GM10266 (cell line): ENCODE data around the gene IL1RAPL2.
"Not testable (repeated sequence)": the region's sequence is repeated elsewhere in the genome, so short reads cannot be mapped to it uniquely, and the experiment has no call there.

Experiments used
- DNase-seq: peaks from one replicate; pipeline ENCODE4 v3.0.0; 2012; ENCODE audit errors: extremely low spot score
- TF ChIP-seq, protein P1 (sequence below): IDR thresholded peaks from 2 replicates; pipeline ENCODE4 v1.5.1; 2012; ENCODE audit warnings: mild to moderate bottlenecking, low read depth; ENCODE audit not compliant: control insufficient read depth, insufficient read depth; ENCODE audit errors: missing control alignments

IL1RAPL2 gene

DNA sequence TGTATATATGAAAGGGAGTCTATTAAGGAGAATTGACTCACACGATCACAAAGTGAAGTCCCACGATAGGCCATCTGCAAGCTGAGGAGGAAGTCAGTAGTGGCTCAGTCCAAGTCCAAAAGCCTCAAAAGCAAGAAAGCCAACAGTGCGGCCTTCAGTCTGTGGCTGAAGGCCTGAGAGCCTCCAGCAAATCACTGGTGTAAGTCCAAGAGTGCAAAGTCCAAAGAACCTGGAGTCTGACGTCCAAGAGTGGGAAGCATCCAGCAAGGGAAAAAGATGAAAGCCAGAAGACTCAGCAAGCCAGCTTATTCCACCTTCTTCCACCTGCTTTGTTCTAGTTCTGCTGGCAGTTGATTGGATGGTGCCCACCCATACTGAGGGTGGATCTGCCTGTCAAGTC, 104.1 kb downstream of the IL1RAPL2 start:
- TF ChIP-seq, protein P1, sequence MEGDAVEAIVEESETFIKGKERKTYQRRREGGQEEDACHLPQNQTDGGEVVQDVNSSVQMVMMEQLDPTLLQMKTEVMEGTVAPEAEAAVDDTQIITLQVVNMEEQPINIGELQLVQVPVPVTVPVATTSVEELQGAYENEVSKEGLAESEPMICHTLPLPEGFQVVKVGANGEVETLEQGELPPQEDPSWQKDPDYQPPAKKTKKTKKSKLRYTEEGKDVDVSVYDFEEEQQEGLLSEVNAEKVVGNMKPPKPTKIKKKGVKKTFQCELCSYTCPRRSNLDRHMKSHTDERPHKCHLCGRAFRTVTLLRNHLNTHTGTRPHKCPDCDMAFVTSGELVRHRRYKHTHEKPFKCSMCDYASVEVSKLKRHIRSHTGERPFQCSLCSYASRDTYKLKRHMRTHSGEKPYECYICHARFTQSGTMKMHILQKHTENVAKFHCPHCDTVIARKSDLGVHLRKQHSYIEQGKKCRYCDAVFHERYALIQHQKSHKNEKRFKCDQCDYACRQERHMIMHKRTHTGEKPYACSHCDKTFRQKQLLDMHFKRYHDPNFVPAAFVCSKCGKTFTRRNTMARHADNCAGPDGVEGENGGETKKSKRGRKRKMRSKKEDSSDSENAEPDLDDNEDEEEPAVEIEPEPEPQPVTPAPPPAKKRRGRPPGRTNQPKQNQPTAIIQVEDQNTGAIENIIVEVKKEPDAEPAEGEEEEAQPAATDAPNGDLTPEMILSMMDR, result no peak
- DNase-seq, result no peak

DNA sequence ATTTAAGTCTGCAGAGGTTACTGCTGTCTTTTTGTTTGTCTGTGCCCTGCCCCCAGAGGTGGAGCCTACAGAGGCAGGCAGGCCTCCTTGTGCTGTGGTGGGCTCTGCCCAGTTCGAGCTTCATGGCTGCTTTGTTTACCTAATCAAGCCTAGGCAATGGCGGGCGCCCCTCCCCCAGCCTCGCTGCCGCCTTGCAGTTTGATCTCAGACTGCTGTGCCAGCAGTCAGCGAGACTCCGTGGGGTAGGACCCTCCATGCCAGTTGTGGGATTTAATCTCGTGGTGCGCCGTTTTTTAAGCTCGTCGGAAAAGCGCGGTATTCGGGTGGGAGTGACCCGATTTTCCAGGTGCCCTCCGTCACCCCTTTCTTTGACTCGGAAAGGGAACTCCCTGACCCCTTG, 111.5 kb downstream of the IL1RAPL2 start:
- not testable (repeated sequence) for DNase-seq

DNA sequence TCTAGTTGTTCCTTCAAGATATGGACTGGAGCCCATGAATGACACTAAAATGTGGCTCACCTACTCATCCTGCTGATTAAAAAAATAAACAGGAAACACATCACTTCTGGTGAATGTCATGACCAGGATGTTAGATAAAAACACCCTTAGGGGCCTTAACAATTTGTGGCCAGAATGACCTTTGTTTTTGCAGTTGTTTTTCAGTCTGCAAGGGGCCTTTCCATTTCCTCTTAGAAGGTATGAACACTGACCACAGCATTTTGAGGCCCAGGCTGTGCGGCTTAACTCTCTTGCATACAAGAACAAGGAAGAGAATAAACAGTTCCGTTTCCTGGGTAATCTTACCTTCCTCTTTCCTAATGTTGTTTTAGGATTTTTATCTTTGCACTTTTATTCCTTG, 113.2 kb downstream of the IL1RAPL2 start:
- no peak for DNase-seq
- TF ChIP-seq, protein P1, result no peak

DNA sequence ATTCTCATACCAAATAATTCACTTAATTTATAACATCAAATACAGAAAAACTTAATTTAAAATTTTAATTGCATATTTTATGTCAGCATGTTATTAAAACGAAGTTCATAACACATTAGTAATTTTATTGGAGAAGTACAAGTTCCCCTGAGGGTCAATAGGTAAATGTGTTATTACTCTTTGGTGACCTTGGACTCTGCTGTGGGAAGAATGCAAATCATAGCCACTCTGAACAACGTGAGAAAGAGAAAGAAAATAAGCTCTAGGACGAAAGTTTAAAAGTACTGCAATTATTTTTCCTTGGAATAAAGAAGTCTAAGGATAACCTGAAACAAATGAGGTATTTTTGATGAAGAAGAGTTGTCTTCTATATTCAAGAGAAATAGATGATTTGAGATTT, 115.2 kb downstream of the IL1RAPL2 start:
- DNase-seq, result no peak

DNA sequence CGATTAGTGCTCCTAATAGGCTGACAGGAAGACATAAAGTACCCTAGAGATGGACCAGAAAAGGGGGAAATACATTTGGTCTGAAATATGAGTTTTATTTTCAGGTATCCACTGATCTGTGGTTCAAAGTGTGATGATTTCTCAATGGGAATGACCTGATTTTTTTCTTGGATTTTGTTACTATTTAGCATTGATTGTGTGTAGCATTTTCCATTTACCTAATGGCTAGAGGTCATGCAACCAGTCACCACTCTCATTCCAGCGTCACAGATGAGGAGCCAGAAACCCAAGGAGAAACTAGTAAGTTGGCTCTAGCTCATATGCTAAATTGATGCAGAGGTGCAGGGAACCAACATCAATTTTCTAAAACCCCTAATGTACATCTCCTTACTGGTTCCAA, 118.1 kb downstream of the IL1RAPL2 start:
- TF ChIP-seq, protein P1, result no peak

More for the DNA sequence above, 115.2 kb downstream of the IL1RAPL2 start:
- TF ChIP-seq, protein P1, result no peak

DNA sequence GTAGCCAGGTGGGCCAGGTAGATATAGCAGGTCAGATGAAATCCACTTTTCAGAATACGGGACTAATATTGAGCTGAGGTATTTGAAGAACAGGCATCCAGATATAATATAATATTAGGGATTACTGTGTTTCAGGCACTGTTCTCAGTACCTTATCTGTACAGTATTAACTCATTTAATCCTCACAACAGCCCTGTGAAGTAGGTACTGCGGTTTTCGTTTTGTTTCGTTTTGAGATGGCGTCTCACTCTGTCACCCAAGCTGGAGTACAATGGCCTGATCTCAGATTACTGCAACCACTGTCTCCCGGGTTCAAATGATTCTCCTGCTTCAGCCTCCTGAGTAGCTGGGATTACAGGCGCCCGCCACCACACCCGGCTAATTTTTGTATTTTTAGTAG, 129.6 kb downstream of the IL1RAPL2 start:
- TF ChIP-seq, protein P1, result no peak
- DNase-seq, result no peak

More for the DNA sequence above, 118.1 kb downstream of the IL1RAPL2 start:
- no peak for DNase-seq

DNA sequence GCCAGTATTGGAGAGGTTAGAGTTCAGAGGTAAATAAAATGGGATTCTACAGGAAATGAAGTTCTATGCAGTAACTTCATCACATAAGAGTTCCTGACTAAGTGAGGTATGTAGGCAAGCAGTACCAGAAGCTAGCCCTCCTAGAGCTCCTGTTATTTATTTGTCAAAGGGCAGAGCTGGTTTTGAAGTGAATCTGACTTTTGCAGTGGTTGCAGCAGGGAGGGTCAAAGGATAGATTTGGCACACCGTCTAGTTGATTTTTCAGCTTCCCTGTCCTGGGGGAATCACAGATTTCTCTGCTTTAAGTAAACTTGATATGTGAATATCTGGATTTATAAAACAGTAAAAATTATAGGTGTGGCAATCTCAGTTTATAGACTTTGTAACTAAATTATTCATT, 130.7 kb downstream of the IL1RAPL2 start:
- TF ChIP-seq, protein P1, result no peak
- DNase-seq, result no peak

DNA sequence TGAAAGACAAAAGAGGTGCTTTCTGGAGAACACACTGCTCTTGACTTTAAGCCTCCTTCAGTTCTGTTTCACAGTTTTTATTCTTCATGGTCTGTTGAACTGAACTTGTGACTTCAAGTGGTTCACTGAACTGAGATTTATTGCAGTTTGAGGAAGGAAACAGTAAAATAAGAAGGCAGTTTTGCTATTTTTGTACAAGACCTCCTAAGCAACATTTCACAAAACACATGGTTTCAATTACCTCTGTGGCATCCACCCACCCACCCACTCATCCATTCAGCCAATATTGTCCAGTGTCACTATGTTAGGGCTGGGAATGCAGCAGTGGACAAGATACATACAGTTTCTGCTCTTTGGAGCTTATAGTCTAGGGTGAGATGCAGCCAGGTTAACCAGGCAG, 131.3 kb downstream of the IL1RAPL2 start:
- TF ChIP-seq, protein P1, result no peak
- DNase-seq, result no peak
